NCI-H1417 treated with DMSO at 0.1 percent for 48 hours (cell line): ENCODE results near the gene FKBP9.
"Not testable (repeated sequence)": the region's sequence is repeated elsewhere in the genome, so short reads cannot be mapped to it uniquely, and the experiment has no call there.

Experiments
- DNase-seq: peaks from one replicate; lab custom pipeline; 2025; lab: John Stamatoyannopoulos, UW

The FKBP9 gene

GRCh38 chr7:33005690-33006089 is 48.5 kb downstream of the FKBP9 start:
- not testable (repeated sequence) for DNase-seq

GRCh38 chr7:33009734-33010133 is 52.5 kb downstream of the FKBP9 start:
- DNase-seq: no peak

GRCh38 chr7:33012364-33012763 is 55.1 kb downstream of the FKBP9 start:
- DNase-seq: no peak

GRCh38 chr7:33024189-33024757 is 67.0 kb downstream of the FKBP9 start:
- DNase-seq: no peak

GRCh38 chr7:33035776-33036175 is 78.5 kb downstream of the FKBP9 start:
- DNase-seq: no peak

- no peak for DNase-seq
Observed at GRCh38 chr7:33038639-33039038, 81.4 kb downstream of the FKBP9 start.

- no peak for DNase-seq
Observed at GRCh38 chr7:33039257-33039902, 82.1 kb downstream of the FKBP9 start.

- no peak for DNase-seq
Observed at GRCh38 chr7:33039903-33040292, 82.7 kb downstream of the FKBP9 start.

- DNase-seq: no peak
Observed at GRCh38 chr7:33040803-33041516, 83.7 kb downstream of the FKBP9 start.

- no peak for DNase-seq
Observed at GRCh38 chr7:33041631-33042428, 84.6 kb downstream of the FKBP9 start.

- DNase-seq: no peak
Observed at GRCh38 chr7:33043501-33044400, 86.5 kb downstream of the FKBP9 start.

GRCh38 chr7:33044401-33044718 is 87.1 kb downstream of the FKBP9 start:
- no peak for DNase-seq

- no peak for DNase-seq
Observed at GRCh38 chr7:33044986-33045385, 87.7 kb downstream of the FKBP9 start.

- no peak for DNase-seq
Observed at GRCh38 chr7:33048257-33048656, 91.0 kb downstream of the FKBP9 start.

- no peak for DNase-seq
Observed at GRCh38 chr7:33048704-33049103, 91.5 kb downstream of the FKBP9 start.

GRCh38 chr7:33050535-33051318 is 93.5 kb downstream of the FKBP9 start:
- DNase-seq: no peak

GRCh38 chr7:33053721-33054120 is 96.5 kb downstream of the FKBP9 start:
- DNase-seq: no peak

GRCh38 chr7:33054261-33054964 is 97.2 kb downstream of the FKBP9 start:
- DNase-seq: no peak

GRCh38 chr7:33055158-33055557 is 97.9 kb downstream of the FKBP9 start:
- no peak for DNase-seq
